HL-60 (cell line): ENCODE results near the gene SRD5A2.
A peak's percentile ranks its signal among the peaks of the same experiment; 100 is the strongest.

Experiments used
- DNase-seq, 2 experiments: peaks; one replicate each; pipeline ENCODE4 v3.0.0-alpha.2; 2010 to 2020; ENCODE audit warnings: low read depth in 1 of 2, low spot score in 1 of 2
- H3K27ac ChIP-seq: fragments of 250-450 bp; sonication (Bioruptor Pico); replicated peaks from 2 replicates; pipeline ENCODE4 v1.5.1; 2020; ENCODE audit warnings: mild to moderate bottlenecking, moderate library complexity
- H3K27me3 ChIP-seq: fragments of 250-450 bp; sonication (Bioruptor Pico); 2 replicates; pipeline ENCODE4 v1.5.1; 2021; ENCODE audit warnings: mild to moderate bottlenecking, moderate library complexity; ENCODE audit not compliant: insufficient read depth, poor library complexity, severe bottlenecking
- H3K4me3 ChIP-seq: replicated peaks from 2 replicates; pipeline ENCODE4 v1.5.1; 2011; ENCODE audit warnings: mild to moderate bottlenecking, control low read depth, low read length; ENCODE audit not compliant: insufficient read depth
- GABPA ChIP-seq: IDR thresholded peaks from 2 replicates; pipeline ENCODE4 v1.6.1; 2012; ENCODE audit warnings: low read depth
- POLR2AphosphoS5 ChIP-seq: IDR thresholded peaks from 2 replicates; pipeline ENCODE4 v1.6.1; 2012; ENCODE audit warnings: low read depth
- SPI1 ChIP-seq: IDR thresholded peaks from 2 replicates; pipeline ENCODE4 v1.6.1; 2012; ENCODE audit warnings: low read depth, mild to moderate bottlenecking, borderline replicate concordance
- TF ChIP-seq, protein P1 (sequence below): IDR thresholded peaks from 2 replicates; pipeline ENCODE4 v1.6.1; 2012; ENCODE audit warnings: low read depth; ENCODE audit not compliant: insufficient replicate concordance
- TF ChIP-seq, protein P2 (sequence below): IDR thresholded peaks from one replicate; pipeline ENCODE4 v1.5.1; 2011; ENCODE audit warnings: low read length, control low read depth, inconsistent platforms; ENCODE audit not compliant: insufficient read depth

SRD5A2 gene

DNA sequence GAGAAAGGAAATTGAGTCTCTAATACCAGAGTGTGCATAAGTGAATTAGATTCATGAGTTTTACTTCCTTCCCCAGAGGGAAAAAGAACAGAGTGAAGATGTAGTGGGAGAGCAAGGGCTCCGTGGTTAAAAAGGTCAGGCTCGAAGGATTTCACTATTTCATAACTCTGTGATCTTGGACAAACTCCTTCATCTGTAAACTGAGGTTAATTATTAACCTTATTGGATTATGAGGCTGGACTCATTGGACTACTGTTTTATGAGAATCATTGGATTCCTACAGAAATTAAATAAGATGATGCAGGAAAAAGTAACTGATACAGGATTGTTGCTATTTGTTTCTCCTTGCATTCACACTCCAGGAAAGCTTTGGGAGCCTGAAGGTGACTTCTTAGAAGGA, 45.0 kb downstream of the SRD5A2 start:
- H3K27me3 ChIP-seq = peaks cover 2% of the 10 kb centered on the region
- TF ChIP-seq, protein P1, sequence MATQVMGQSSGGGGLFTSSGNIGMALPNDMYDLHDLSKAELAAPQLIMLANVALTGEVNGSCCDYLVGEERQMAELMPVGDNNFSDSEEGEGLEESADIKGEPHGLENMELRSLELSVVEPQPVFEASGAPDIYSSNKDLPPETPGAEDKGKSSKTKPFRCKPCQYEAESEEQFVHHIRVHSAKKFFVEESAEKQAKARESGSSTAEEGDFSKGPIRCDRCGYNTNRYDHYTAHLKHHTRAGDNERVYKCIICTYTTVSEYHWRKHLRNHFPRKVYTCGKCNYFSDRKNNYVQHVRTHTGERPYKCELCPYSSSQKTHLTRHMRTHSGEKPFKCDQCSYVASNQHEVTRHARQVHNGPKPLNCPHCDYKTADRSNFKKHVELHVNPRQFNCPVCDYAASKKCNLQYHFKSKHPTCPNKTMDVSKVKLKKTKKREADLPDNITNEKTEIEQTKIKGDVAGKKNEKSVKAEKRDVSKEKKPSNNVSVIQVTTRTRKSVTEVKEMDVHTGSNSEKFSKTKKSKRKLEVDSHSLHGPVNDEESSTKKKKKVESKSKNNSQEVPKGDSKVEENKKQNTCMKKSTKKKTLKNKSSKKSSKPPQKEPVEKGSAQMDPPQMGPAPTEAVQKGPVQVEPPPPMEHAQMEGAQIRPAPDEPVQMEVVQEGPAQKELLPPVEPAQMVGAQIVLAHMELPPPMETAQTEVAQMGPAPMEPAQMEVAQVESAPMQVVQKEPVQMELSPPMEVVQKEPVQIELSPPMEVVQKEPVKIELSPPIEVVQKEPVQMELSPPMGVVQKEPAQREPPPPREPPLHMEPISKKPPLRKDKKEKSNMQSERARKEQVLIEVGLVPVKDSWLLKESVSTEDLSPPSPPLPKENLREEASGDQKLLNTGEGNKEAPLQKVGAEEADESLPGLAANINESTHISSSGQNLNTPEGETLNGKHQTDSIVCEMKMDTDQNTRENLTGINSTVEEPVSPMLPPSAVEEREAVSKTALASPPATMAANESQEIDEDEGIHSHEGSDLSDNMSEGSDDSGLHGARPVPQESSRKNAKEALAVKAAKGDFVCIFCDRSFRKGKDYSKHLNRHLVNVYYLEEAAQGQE = no peak
- TF ChIP-seq GABPA (no peak), SPI1 (no peak), POLR2AphosphoS5 (no peak)
- TF ChIP-seq, protein P2, sequence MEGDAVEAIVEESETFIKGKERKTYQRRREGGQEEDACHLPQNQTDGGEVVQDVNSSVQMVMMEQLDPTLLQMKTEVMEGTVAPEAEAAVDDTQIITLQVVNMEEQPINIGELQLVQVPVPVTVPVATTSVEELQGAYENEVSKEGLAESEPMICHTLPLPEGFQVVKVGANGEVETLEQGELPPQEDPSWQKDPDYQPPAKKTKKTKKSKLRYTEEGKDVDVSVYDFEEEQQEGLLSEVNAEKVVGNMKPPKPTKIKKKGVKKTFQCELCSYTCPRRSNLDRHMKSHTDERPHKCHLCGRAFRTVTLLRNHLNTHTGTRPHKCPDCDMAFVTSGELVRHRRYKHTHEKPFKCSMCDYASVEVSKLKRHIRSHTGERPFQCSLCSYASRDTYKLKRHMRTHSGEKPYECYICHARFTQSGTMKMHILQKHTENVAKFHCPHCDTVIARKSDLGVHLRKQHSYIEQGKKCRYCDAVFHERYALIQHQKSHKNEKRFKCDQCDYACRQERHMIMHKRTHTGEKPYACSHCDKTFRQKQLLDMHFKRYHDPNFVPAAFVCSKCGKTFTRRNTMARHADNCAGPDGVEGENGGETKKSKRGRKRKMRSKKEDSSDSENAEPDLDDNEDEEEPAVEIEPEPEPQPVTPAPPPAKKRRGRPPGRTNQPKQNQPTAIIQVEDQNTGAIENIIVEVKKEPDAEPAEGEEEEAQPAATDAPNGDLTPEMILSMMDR = no peak
- DNase-seq = no peak
- H3K27ac ChIP-seq = no peak overlapping the region
- no peak overlapping the region for H3K4me3 ChIP-seq

DNA sequence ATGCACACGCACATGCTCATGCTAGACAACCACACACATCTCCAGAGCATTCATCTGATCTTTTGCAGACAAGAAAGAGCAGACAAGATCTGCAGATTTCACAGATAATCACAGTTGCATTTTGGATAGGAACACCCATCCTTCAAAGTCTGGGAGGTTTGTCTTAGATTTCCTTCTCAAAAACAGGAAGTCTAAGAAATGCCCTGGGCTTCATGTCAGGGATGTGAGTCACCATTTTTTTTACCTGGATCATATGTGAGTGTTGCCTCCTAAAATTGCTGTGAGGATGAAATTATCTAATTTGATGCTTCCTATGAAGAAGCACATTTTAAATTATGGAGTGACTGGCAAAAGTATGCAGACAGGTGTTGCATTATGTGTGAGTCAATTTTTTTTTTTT, 46.1 kb downstream of the SRD5A2 start:
- Histone ChIP-seq H3K27me3 (peaks cover 2% of the 10 kb centered on the region), H3K4me3 (no peak overlapping the region), H3K27ac (no peak overlapping the region)
- no peak for DNase-seq
- peak; percentile 73 for TF ChIP-seq SPI1
- TF ChIP-seq POLR2AphosphoS5 = no peak

DNA sequence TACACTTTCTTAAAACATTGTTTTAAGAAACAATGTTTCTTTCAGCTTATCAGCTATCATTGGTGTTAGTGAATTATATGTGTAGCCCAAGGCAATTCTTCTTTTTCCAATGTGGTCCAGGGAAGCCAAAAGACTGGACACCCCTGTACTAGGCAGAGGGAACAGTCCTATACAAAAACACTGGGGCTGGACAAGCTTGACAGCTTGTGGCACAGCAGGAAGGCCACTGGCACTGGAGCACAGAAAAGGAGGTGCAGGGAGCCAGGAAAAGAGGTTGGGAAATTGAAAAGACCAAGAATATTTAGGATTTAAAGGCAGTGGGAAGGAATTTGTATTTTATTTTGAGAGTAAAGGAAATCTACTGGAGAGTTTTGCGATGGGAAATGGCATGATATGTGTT, 47.7 kb downstream of the SRD5A2 start:
- Histone ChIP-seq H3K4me3 (no peak overlapping the region), H3K27ac (no peak overlapping the region), H3K27me3 (peaks cover 2% of the 10 kb centered on the region)
- TF ChIP-seq, protein P2 = no peak
- TF ChIP-seq, protein P1 = no peak
- TF ChIP-seq GABPA (no peak), POLR2AphosphoS5 (no peak), SPI1 (no peak)
- DNase-seq = no peak

DNA sequence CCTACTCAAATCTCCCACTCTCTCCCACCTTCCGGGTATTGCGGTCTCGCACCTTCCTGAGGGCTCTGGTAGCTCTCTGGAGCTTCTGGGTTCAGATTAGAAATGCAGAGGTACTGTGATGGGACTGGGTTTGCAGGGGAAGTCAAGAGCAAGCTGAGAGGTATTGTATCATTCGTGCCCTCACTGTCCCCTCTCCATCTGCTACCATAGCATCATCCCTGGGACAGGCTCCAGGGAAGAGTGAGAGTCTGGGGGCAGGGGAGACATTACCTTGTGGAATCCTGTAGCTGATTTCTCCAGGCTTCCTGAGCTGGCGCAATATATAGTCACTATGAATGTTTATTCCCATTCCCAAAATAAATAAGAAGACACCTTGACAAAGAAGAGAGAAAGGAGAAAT, 49.6 kb downstream of the SRD5A2 start:
- H3K4me3 ChIP-seq = no peak overlapping the region
- H3K27ac ChIP-seq = no peak overlapping the region
- TF ChIP-seq GABPA (no peak), SPI1 (no peak), POLR2AphosphoS5 (no peak)
- TF ChIP-seq, protein P1 = no peak
- TF ChIP-seq, protein P2 = no peak
- no peak for DNase-seq
- peaks cover 2% of the 10 kb centered on the region for H3K27me3 ChIP-seq
